ENCODE data around the gene NUF2. TPM values are rescaled to one million over a fixed set of nuclear protein-coding genes. Genes with fewer than 3 reads are reported as not detected.
A peak's percentile ranks its signal among the peaks of the same experiment; 100 is the strongest.
"Not testable (repeated sequence)": the region's sequence is repeated elsewhere in the genome, so short reads cannot be mapped to it uniquely, and the experiment has no call there.

Gene NUF2
- total RNA-seq = 10 to 100 TPM; 54.2 to 62.5 TPM

GRCh38 chr1:163321311-163322305, at the start of gene NUF2:
Gene NUF2 (plus strand): TSS chr1:163321954. CDS start chr1:163326052, 4,098 bp downstream.
- peak within 1 kb of the TSS; percentile 84 for H3K4me3 Mint-ChIP-seq
- H3K27ac Mint-ChIP-seq = peak within 1 kb of the TSS; percentile 95
- ChIA-PET POLR2A (no interaction called here), CTCF (no interaction called here)
- DNase-seq = peak; percentile 97
- peaks cover 15% of the 10 kb centered on the region for H3K36me3 Mint-ChIP-seq (ENCODE audit: low read depth)
- peaks cover 40% of the 10 kb centered on the region for H3K4me1 Mint-ChIP-seq
- H3K9me3 Mint-ChIP-seq = no peaks in the 10 kb centered on the region
- H3K27me3 Mint-ChIP-seq = no peaks in the 10 kb centered on the region

- ChIA-PET CTCF (interaction anchor here (0.6 kb wide), 1 partner anchor 44 kb away, joined by 3 read pairs; no protein-coding TSS in a partner anchor), POLR2A (no interaction called here)
- H3K27me3 Mint-ChIP-seq = no peaks in the 10 kb centered on the region
- no peaks in the 10 kb centered on the region for H3K4me1 Mint-ChIP-seq
- no peak overlapping the region for H3K27ac Mint-ChIP-seq
- peaks cover 12% of the 10 kb centered on the region for H3K9me3 Mint-ChIP-seq
- peaks cover 19% of the 10 kb centered on the region for H3K36me3 Mint-ChIP-seq (ENCODE audit: low read depth)
- no peak overlapping the region for H3K4me3 Mint-ChIP-seq
- DNase-seq = no peak
Observed at GRCh38 chr1:163273766-163274441, 47.9 kb upstream of the NUF2 start.

- ChIA-PET CTCF (no interaction called here), POLR2A (interaction anchor here (0.6 kb wide), 1 partner anchor 31 kb away, joined by 4 read pairs; no protein-coding TSS in a partner anchor)
- H3K9me3 Mint-ChIP-seq = peaks cover 22% of the 10 kb centered on the region
- DNase-seq = no peak
- no peaks in the 10 kb centered on the region for H3K27me3 Mint-ChIP-seq
- peaks cover 22% of the 10 kb centered on the region for H3K36me3 Mint-ChIP-seq (ENCODE audit: low read depth)
- H3K27ac Mint-ChIP-seq = no peak overlapping the region
- no peak overlapping the region for H3K4me3 Mint-ChIP-seq
- H3K4me1 Mint-ChIP-seq = no peaks in the 10 kb centered on the region
Observed at GRCh38 chr1:163275222-163275621, 46.5 kb upstream of the NUF2 start.

- no peak for DNase-seq
- Mint-ChIP-seq H3K4me3 (no peak overlapping the region), H3K27ac (no peak overlapping the region), H3K4me1 (no peaks in the 10 kb centered on the region), H3K27me3 (no peaks in the 10 kb centered on the region), H3K9me3 (peaks cover 25% of the 10 kb centered on the region), H3K36me3 (ENCODE audit: low read depth) (peaks cover 27% of the 10 kb centered on the region)
- CTCF ChIA-PET = no interaction called here
- POLR2A ChIA-PET = no interaction called here
Observed at GRCh38 chr1:163278602-163279001, 43.2 kb upstream of the NUF2 start.

- H3K9me3 Mint-ChIP-seq; H3K4me3 Mint-ChIP-seq; H3K4me1 Mint-ChIP-seq; CTCF ChIA-PET; H3K27me3 Mint-ChIP-seq; DNase-seq; POLR2A ChIA-PET; H3K36me3 Mint-ChIP-seq (ENCODE audit: low read depth); H3K27ac Mint-ChIP-seq: not testable (repeated sequence)
Observed at GRCh38 chr1:163284867-163285266, 36.9 kb upstream of the NUF2 start.

GRCh38 chr1:163290025-163290640, 31.6 kb upstream of the NUF2 start:
- no peak overlapping the region for H3K27ac Mint-ChIP-seq
- ChIA-PET POLR2A (no interaction called here), CTCF (interaction anchor here (1.2 kb wide), 1 partner anchor 942 kb away, joined by 3 read pairs; no protein-coding TSS in a partner anchor)
- H3K27me3 Mint-ChIP-seq = no peaks in the 10 kb centered on the region
- no peak overlapping the region for H3K4me3 Mint-ChIP-seq
- H3K36me3 Mint-ChIP-seq (ENCODE audit: low read depth) = peaks cover 21% of the 10 kb centered on the region
- DNase-seq = no peak
- H3K9me3 Mint-ChIP-seq = peaks cover 6% of the 10 kb centered on the region
- peaks cover 5% of the 10 kb centered on the region for H3K4me1 Mint-ChIP-seq

GRCh38 chr1:163291461-163291860, 30.3 kb upstream of the NUF2 start:
- Mint-ChIP-seq H3K9me3 (peaks cover 6% of the 10 kb centered on the region), H3K36me3 (ENCODE audit: low read depth) (peaks cover 24% of the 10 kb centered on the region), H3K4me3 (no peak overlapping the region), H3K4me1 (peaks cover 5% of the 10 kb centered on the region), H3K27me3 (no peaks in the 10 kb centered on the region), H3K27ac (no peak overlapping the region)
- CTCF ChIA-PET = no interaction called here
- DNase-seq = no peak
- POLR2A ChIA-PET = no interaction called here

GRCh38 chr1:163292153-163292552, 29.6 kb upstream of the NUF2 start:
- H3K27me3 Mint-ChIP-seq, H3K27ac Mint-ChIP-seq, H3K9me3 Mint-ChIP-seq, DNase-seq, H3K4me1 Mint-ChIP-seq, CTCF ChIA-PET, POLR2A ChIA-PET, H3K4me3 Mint-ChIP-seq: not testable (repeated sequence)
- H3K36me3 Mint-ChIP-seq (ENCODE audit: low read depth) = peaks cover 24% of the 10 kb centered on the region

GRCh38 chr1:163293497-163293896, 28.3 kb upstream of the NUF2 start:
- H3K36me3 Mint-ChIP-seq (ENCODE audit: low read depth) = peaks cover 27% of the 10 kb centered on the region
- DNase-seq, CTCF ChIA-PET, POLR2A ChIA-PET, H3K4me3 Mint-ChIP-seq, H3K27me3 Mint-ChIP-seq, H3K4me1 Mint-ChIP-seq, H3K27ac Mint-ChIP-seq, H3K9me3 Mint-ChIP-seq: not testable (repeated sequence)

GRCh38 chr1:163295949-163296348, 25.8 kb upstream of the NUF2 start:
- ChIA-PET CTCF (no interaction called here), POLR2A (no interaction called here)
- Mint-ChIP-seq H3K9me3 (peaks cover 6% of the 10 kb centered on the region), H3K36me3 (ENCODE audit: low read depth) (peaks cover 30% of the 10 kb centered on the region), H3K4me1 (no peaks in the 10 kb centered on the region), H3K27me3 (no peaks in the 10 kb centered on the region), H3K4me3 (no peak overlapping the region), H3K27ac (no peak overlapping the region)
- DNase-seq = no peak

- H3K27ac Mint-ChIP-seq = no peak overlapping the region
- POLR2A ChIA-PET = no interaction called here
- DNase-seq = no peak
- H3K27me3 Mint-ChIP-seq = no peaks in the 10 kb centered on the region
- H3K9me3 Mint-ChIP-seq = peaks cover 6% of the 10 kb centered on the region
- CTCF ChIA-PET = interaction anchor here (0.6 kb wide), 1 partner anchor 680 kb away, joined by 3 read pairs; no protein-coding TSS in a partner anchor
- H3K36me3 Mint-ChIP-seq (ENCODE audit: low read depth) = peaks cover 30% of the 10 kb centered on the region
- H3K4me1 Mint-ChIP-seq = no peaks in the 10 kb centered on the region
- H3K4me3 Mint-ChIP-seq = no peak overlapping the region
Observed at GRCh38 chr1:163296504-163297263, 25.1 kb upstream of the NUF2 start.

- CTCF ChIA-PET = no interaction called here
- Mint-ChIP-seq H3K4me3 (no peak overlapping the region), H3K27ac (no peak overlapping the region), H3K4me1 (no peaks in the 10 kb centered on the region), H3K36me3 (ENCODE audit: low read depth) (peaks cover 20% of the 10 kb centered on the region), H3K9me3 (peaks cover 2% of the 10 kb centered on the region), H3K27me3 (no peaks in the 10 kb centered on the region)
- no peak for DNase-seq
- POLR2A ChIA-PET = no interaction called here
Observed at GRCh38 chr1:163298365-163298764, 23.4 kb upstream of the NUF2 start.

Measured in activated CD4-positive, alpha-beta T cell treated with anti-CD3 and anti-CD28 coated beads, Interleukin-2, amount 10 ng/mL, durations not matched to agents 7 days and 5 days (primary cell).